ENCODE data around the gene CMBL. TPM values are rescaled to one million over a fixed set of nuclear protein-coding genes. Genes with fewer than 3 reads are reported as not detected.

The CMBL gene
- total RNA-seq, 6 donors from 2014 or later: 8.0 to 19.1 (median 8.4) TPM

DNA sequence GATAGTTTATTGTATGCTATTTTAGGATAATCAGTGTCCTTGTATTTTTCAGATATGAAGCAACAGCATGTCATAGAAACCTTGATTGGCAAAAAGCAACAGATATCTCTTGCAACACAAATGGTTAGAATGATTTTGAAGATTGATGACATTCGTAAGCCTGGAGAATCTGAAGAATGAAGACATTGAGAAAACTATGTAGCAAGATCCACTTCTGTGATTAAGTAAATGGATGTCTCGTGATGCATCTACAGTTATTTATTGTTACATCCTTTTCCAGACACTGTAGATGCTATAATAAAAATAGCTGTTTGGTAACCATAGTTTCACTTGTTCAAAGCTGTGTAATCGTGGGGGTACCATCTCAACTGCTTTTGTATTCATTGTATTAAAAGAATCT is 43.1 kb downstream of the CMBL start:
- WGBS, 2 donors: 61 to 69% methylated on average over 3 of the region's 3 CpGs
- no peak overlapping the region for H3K27ac ChIP-seq
- H3K4me1 ChIP-seq: peaks cover 0 to 4% (median 2%) of the 10 kb centered on the region in 4 donors
- TF ChIP-seq EP300 (IDR thresholded peaks at IDR 0.05) (no peak), POLR2A (IDR thresholded peaks at IDR 0.05) (no peak), POLR2AphosphoS5 (IDR thresholded peaks at IDR 0.05) (no peak)
- TF ChIP-seq, protein P1, sequence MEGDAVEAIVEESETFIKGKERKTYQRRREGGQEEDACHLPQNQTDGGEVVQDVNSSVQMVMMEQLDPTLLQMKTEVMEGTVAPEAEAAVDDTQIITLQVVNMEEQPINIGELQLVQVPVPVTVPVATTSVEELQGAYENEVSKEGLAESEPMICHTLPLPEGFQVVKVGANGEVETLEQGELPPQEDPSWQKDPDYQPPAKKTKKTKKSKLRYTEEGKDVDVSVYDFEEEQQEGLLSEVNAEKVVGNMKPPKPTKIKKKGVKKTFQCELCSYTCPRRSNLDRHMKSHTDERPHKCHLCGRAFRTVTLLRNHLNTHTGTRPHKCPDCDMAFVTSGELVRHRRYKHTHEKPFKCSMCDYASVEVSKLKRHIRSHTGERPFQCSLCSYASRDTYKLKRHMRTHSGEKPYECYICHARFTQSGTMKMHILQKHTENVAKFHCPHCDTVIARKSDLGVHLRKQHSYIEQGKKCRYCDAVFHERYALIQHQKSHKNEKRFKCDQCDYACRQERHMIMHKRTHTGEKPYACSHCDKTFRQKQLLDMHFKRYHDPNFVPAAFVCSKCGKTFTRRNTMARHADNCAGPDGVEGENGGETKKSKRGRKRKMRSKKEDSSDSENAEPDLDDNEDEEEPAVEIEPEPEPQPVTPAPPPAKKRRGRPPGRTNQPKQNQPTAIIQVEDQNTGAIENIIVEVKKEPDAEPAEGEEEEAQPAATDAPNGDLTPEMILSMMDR (IDR thresholded peaks at IDR 0.05): no peak
- ATAC-seq (ENCODE audit: low FRiP score in 2 of 2): no peak
- no peak for DNase-seq
- H3K27me3 ChIP-seq: no peaks in the 10 kb centered on the region
- no peak overlapping the region for H3K4me3 ChIP-seq
- no peaks in the 10 kb centered on the region for H3K9me3 ChIP-seq
- peaks cover 39 to 70% (median 54%) of the 10 kb centered on the region in 4 donors for H3K36me3 ChIP-seq

DNA sequence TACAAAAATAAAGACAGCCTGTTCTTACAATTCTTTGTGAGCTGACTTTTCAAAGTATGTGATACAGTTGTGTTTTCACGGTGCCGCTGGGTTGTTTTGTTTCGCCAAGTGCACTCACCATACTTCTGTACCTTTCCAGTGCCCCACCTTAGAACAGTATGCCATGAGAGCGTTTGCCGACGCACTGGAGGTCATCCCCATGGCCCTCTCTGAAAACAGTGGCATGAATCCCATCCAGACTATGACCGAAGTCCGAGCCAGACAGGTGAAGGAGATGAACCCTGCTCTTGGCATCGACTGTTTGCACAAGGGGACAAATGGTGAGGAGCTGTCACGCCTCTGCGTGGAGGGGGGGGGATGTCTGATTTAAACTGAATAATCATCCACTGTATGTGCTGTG is 44.7 kb downstream of the CMBL start:
- ATAC-seq (ENCODE audit: low FRiP score in 2 of 2) (no peak), DNase-seq (no peak)
- 90 to 95% methylated on average over 11 of the region's 11 CpGs for WGBS, 2 donors
- TF ChIP-seq POLR2AphosphoS5 (IDR thresholded peaks at IDR 0.05): no peak
- H3K9me3 ChIP-seq: no peaks in the 10 kb centered on the region
- peaks cover 53 to 86% (median 71%) of the 10 kb centered on the region in 4 donors for H3K36me3 ChIP-seq
- H3K27me3 ChIP-seq: no peaks in the 10 kb centered on the region
- no peak overlapping the region for H3K27ac ChIP-seq
- H3K4me3 ChIP-seq: no peak overlapping the region
- peaks cover 0 to 4% (median 2%) of the 10 kb centered on the region in 4 donors for H3K4me1 ChIP-seq

- WGBS, 2 donors: 79 to 84% methylated on average over 18 of the region's 18 CpGs
These were observed 45.5 kb downstream of the CMBL start for GRCh38 chr5:10262121-10262774.

GRCh38 chr5:10261065-10261464 is 46.6 kb downstream of the CMBL start:
- Histone ChIP-seq H3K4me3 (no peak overlapping the region), H3K4me1 (no peaks in the 10 kb centered on the region), H3K36me3 (peaks cover 71 to 100% (median 88%) of the 10 kb centered on the region in 4 donors), H3K27ac (no peak overlapping the region), H3K27me3 (no peaks in the 10 kb centered on the region), H3K9me3 (no peaks in the 10 kb centered on the region)
- 83 to 88% methylated on average over 8 to 9 of the region's 9 CpGs for WGBS, 2 donors
- ATAC-seq (ENCODE audit: low FRiP score in 2 of 2) (no peak), DNase-seq (no peak)
- TF ChIP-seq POLR2AphosphoS5 (IDR thresholded peaks at IDR 0.05) (no peak), EP300 (IDR thresholded peaks at IDR 0.05) (no peak), POLR2A (IDR thresholded peaks at IDR 0.05) (no peak)
- TF ChIP-seq, protein P1 (IDR thresholded peaks at IDR 0.05): no peak

More at GRCh38 chr5:10262121-10262774, 45.5 kb downstream of the CMBL start:
- no peaks in the 10 kb centered on the region for H3K27me3 ChIP-seq
- ATAC-seq (ENCODE audit: low FRiP score in 2 of 2): no peak
- no peaks in the 10 kb centered on the region for H3K9me3 ChIP-seq
- peaks cover 0 to 4% (median 0%) of the 10 kb centered on the region in 4 donors for H3K4me1 ChIP-seq
- H3K36me3 ChIP-seq: peaks cover 59 to 93% (median 78%) of the 10 kb centered on the region in 4 donors
- DNase-seq: no peak
- no peak overlapping the region for H3K27ac ChIP-seq
- H3K4me3 ChIP-seq: no peak overlapping the region
- no peak for TF ChIP-seq POLR2A (IDR thresholded peaks at IDR 0.05)

DNA sequence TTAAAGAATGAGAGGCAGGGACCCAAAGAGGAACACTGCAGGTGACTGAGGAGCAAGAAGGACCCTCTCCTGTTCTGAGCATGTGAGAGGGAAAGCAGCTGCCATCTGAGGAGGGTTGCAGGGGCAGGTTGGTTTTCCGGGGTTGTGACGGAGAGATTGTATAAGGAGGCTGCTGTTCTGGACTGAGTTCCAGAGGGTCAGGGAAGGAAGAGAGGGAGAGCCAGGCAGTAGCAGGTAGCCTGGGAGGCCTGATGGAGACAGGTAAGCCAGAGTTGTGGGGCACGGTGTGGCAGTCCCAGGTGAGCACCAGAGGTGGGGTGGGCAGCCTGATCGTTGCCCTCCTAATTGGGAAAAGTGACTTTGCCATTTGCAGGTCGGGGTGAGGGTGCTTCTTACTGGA is 47.8 kb downstream of the CMBL start:
- Histone ChIP-seq H3K27me3 (no peaks in the 10 kb centered on the region), H3K36me3 (peaks cover 74 to 100% (median 93%) of the 10 kb centered on the region in 4 donors), H3K4me3 (no peak overlapping the region), H3K9me3 (no peaks in the 10 kb centered on the region), H3K27ac (no peak overlapping the region), H3K4me1 (no peaks in the 10 kb centered on the region)
- ATAC-seq (ENCODE audit: low FRiP score in 2 of 2) (no peak), DNase-seq (no peak)
- 86 to 97% methylated on average over 5 of the region's 5 CpGs for WGBS, 2 donors
- TF ChIP-seq, protein P1 (IDR thresholded peaks at IDR 0.05): no peak
- TF ChIP-seq POLR2A (IDR thresholded peaks at IDR 0.05): no peak
- TF ChIP-seq POLR2AphosphoS5 (IDR thresholded peaks at IDR 0.05): no peak
- no peak for TF ChIP-seq EP300 (IDR thresholded peaks at IDR 0.05)

- TF ChIP-seq, protein P1 (IDR thresholded peaks at IDR 0.05): no peak
- TF ChIP-seq POLR2A (IDR thresholded peaks at IDR 0.05): no peak
- TF ChIP-seq POLR2AphosphoS5 (IDR thresholded peaks at IDR 0.05): no peak
- TF ChIP-seq EP300 (IDR thresholded peaks at IDR 0.05): no peak
- Histone ChIP-seq H3K27me3 (no peaks in the 10 kb centered on the region), H3K27ac (no peak overlapping the region), H3K4me1 (peaks cover 0 to 9% (median 5%) of the 10 kb centered on the region in 4 donors), H3K9me3 (no peaks in the 10 kb centered on the region), H3K36me3 (peaks cover 66 to 85% (median 78%) of the 10 kb centered on the region in 4 donors), H3K4me3 (no peak overlapping the region)
- no peak for DNase-seq
- WGBS, 2 donors: 81 to 82% methylated on average over 8 of the region's 8 CpGs
- no peak for ATAC-seq (ENCODE audit: low FRiP score in 2 of 2)
These were observed 49.8 kb downstream of the CMBL start for GRCh38 chr5:10257870-10258269.
